ENCODE data around the gene RPS29.
"Not testable (repeated sequence)": the region's sequence is repeated elsewhere in the genome, so short reads cannot be mapped to it uniquely, and the experiment has no call there.

RPS29 gene

DNA sequence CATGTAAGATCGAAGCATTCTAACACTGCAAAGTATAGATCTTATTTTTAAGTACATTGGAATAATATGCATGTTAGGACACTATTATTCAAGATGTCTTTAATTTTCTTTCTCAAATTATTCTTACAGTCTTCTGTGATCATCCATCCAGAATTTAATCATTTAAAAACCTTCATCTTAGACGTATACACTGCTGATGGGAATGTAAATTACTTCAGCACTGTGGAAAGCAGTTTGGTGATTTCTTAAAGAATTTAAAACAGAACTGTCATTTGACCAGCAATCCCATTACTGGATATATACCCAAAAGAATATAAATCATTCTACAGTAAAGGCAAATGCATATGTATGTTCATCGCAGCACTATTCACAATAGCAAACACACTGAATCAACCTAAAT lies 3.2 kb upstream of the RPS29 start:
- Histone ChIP-seq H3K27me3 (no peaks in the 10 kb centered on the region), H3K4me3 (ENCODE audit: low read depth in 1 of 2, low read length in 1 of 2) (no peak overlapping the region), H3K4me1 (ENCODE audit: control insufficient read depth in 1 of 2, insufficient read depth in 1 of 2, low read depth in 1 of 2, low read length in 1 of 2) (peaks cover 16 to 19% of the 10 kb centered on the region in 2 experiments), H3K9me3 (no peaks in the 10 kb centered on the region), H3K36me3 (peaks cover under 1% of the 10 kb centered on the region), H3K27ac (no peak overlapping the region)
- TF ChIP-seq, protein P1, sequence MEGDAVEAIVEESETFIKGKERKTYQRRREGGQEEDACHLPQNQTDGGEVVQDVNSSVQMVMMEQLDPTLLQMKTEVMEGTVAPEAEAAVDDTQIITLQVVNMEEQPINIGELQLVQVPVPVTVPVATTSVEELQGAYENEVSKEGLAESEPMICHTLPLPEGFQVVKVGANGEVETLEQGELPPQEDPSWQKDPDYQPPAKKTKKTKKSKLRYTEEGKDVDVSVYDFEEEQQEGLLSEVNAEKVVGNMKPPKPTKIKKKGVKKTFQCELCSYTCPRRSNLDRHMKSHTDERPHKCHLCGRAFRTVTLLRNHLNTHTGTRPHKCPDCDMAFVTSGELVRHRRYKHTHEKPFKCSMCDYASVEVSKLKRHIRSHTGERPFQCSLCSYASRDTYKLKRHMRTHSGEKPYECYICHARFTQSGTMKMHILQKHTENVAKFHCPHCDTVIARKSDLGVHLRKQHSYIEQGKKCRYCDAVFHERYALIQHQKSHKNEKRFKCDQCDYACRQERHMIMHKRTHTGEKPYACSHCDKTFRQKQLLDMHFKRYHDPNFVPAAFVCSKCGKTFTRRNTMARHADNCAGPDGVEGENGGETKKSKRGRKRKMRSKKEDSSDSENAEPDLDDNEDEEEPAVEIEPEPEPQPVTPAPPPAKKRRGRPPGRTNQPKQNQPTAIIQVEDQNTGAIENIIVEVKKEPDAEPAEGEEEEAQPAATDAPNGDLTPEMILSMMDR (IDR thresholded peaks at IDR 0.05), result no peak

DNA sequence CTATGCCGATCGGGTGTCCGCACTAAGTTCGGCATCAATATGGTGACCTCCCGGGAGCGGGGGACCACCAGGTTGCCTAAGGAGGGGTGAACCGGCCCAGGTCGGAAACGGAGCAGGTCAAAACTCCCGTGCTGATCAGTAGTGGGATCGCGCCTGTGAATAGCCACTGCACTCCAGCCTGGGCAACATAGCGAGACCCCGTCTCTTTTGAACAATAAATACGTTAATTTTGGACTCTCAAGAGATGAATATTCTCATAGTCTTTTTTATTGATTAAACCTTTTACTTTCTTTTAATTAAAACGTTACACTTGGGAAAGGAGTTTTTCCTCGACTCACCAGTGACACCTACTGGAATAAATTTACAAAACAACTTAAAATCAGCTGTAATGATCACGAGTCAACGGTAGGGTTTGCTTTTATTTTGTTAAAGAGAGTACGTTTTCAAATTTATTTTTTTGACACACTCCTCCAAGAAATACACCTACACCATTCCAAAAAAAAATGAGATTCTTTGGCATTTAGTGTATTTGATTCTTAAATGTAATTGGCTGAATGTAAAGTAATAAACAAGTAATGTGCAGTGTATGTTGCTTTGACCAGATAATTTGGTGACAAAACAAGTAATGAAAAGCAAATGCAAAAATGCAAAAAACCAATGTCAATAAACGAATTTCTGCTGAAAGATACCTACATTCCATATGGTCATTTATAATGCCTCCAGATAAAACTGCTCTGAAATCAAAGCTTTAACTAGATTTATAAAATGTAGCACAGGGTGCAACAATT lies 687 bp upstream of the RPS29 start:
- TF ChIP-seq, protein P1 (IDR thresholded peaks at IDR 0.05), result peak; percentile 90
- Histone ChIP-seq H3K4me3 (ENCODE audit: low read depth in 1 of 2, low read length in 1 of 2) (peak overlapping the region; percentile 87 to 93), H3K9me3 (no peaks in the 10 kb centered on the region), H3K27me3 (no peaks in the 10 kb centered on the region), H3K4me1 (ENCODE audit: control insufficient read depth in 1 of 2, insufficient read depth in 1 of 2, low read depth in 1 of 2, low read length in 1 of 2) (peaks cover 16 to 19% of the 10 kb centered on the region in 2 experiments), H3K27ac (peak overlapping the region; percentile 86), H3K36me3 (peaks cover 18% of the 10 kb centered on the region)

DNA sequence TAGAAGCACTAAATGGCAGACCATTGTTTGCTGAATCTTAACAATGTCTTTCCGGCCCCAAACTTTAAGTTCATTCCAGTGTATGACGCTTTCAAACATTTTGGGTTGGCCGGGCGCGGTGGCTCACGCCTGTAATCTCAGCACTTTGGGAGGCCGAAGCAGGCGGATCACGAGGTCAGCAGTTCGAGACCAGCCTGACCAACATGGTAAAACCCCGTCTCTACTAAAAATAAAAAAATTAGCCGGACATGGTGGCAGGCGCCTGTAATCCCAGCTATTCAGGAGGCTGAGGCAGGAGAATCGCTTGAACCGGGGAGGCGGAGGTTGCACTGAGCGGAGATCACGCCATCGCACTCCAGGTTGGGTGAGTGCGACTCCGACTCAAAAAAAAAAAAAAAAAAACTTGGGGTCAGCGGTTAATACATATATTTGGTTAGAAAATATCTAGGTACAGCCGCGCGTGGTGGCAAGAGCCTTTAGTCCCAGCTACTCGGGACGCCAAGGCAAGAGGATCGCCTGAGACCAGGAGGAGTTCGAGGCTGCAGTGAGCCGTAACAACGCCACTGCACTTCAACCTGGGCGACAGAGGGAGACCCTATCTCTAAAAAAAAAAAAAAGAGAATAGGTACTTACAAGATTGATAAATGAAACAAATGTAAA lies 1.1 kb downstream of the RPS29 start:
- H3K27me3 ChIP-seq, H3K9me3 ChIP-seq: not testable (repeated sequence)
- Histone ChIP-seq H3K27ac (peak overlapping the region; percentile 86), H3K4me1 (ENCODE audit: control insufficient read depth in 1 of 2, insufficient read depth in 1 of 2, low read depth in 1 of 2, low read length in 1 of 2) (peaks cover 16 to 19% of the 10 kb centered on the region in 2 experiments), H3K36me3 (peaks cover 18% of the 10 kb centered on the region), H3K4me3 (ENCODE audit: low read depth in 1 of 2, low read length in 1 of 2) (peak overlapping the region; percentile 87 to 93)

DNA sequence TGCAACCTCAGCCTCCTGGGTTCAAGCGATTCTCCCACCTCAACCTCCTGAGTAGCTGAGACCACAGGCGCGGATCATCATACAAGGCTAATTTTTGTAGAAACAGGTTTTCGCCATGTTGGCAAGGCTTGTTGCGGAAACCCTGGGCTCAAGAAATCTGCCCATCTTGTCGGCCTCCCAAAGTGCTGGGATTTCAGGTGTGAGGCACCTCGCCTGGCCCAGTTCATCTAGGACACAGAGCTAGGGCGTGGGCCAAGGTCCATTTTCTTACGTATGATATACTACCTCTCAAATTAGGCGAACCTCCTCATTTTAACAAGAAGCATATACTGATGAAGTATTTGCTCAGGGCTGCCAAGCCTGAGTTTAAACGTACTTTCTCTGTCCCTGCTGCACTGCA lies 2.1 kb downstream of the RPS29 start:
- Histone ChIP-seq H3K4me3 (ENCODE audit: low read depth in 1 of 2, low read length in 1 of 2) (no peak overlapping the region), H3K27ac (no peak overlapping the region)

DNA sequence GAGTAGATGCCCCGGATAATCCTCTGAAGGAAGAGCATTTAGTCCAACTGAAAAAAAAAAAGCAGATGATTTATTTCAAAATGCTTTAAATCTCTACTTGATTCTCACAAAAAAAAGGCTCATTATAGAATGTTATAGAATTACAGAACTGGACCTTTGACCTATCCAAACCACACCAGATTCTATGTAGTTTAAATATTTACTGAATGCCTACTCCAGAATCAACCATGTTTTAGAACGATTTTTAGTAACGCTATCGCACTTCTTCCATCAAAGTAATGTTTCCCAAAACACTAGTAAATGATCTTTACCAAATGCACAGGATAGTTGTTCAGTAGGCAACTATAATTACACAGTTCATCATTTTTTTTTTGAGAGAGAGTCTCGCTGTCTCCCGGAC lies 2.6 kb downstream of the RPS29 start:
- Histone ChIP-seq H3K27me3 (no peaks in the 10 kb centered on the region), H3K36me3 (peaks cover 18% of the 10 kb centered on the region), H3K4me3 (ENCODE audit: low read depth in 1 of 2, low read length in 1 of 2) (no peak overlapping the region), H3K27ac (no peak overlapping the region), H3K9me3 (no peaks in the 10 kb centered on the region), H3K4me1 (ENCODE audit: control insufficient read depth in 1 of 2, insufficient read depth in 1 of 2, low read depth in 1 of 2, low read length in 1 of 2) (peaks cover 16 to 19% of the 10 kb centered on the region in 2 experiments)
- TF ChIP-seq, protein P1 (IDR thresholded peaks at IDR 0.05), result no peak

More for the DNA sequence above, 2.1 kb downstream of the RPS29 start:
- H3K9me3 ChIP-seq, result no peaks in the 10 kb centered on the region
- TF ChIP-seq, protein P1 (IDR thresholded peaks at IDR 0.05), result no peak
- peaks cover 18% of the 10 kb centered on the region for H3K36me3 ChIP-seq
- H3K4me1 ChIP-seq (ENCODE audit: control insufficient read depth in 1 of 2, insufficient read depth in 1 of 2, low read depth in 1 of 2, low read length in 1 of 2), result peaks cover 16 to 19% of the 10 kb centered on the region in 2 experiments
- H3K27me3 ChIP-seq, result no peaks in the 10 kb centered on the region

Measured in neutrophil (primary cell).